Mucosa of descending colon (tissue), 3 donors: ENCODE data around the gene MPV17. TPM values are rescaled to one million over a fixed set of nuclear protein-coding genes. Genes with fewer than 3 reads are reported as not detected.

ENCODE experiments used
- ATAC-seq: fragments of 200-7000 bp; cut with Tn5 transposase; one replicate; pipeline ENCODE4 v1.9.1; 2020; ENCODE audit warnings: mild to moderate bottlenecking, moderate library complexity
- DNase-seq, 3 donors: peaks; one replicate each; pipeline ENCODE4 v3.0.0-alpha.2; 2020
- H3K36me3 ChIP-seq: fragments of 200-600 bp; one replicate; pipeline ENCODE4 v1.8.0; 2021; ENCODE audit warnings: low read depth, mild to moderate bottlenecking
- H3K4me1 ChIP-seq: fragments of 200-600 bp; one replicate; pipeline ENCODE4 v1.8.0; 2021; ENCODE audit warnings: low read depth, mild to moderate bottlenecking
- H3K4me3 ChIP-seq: fragments of 200-600 bp; one replicate; pipeline ENCODE4 v1.8.0; 2021; ENCODE audit warnings: mild to moderate bottlenecking
- H3K9me3 ChIP-seq: fragments of 200-600 bp; one replicate; pipeline ENCODE4 v1.8.0; 2021; ENCODE audit warnings: mild to moderate bottlenecking
- intact Hi-C, 2 donors: fragments of 100-400 bp; cut with DNase I in 1 of 2; cut with micrococcal nuclease in 1 of 2; formaldehyde crosslinking; loops; one replicate each; pipeline versions ENCODE4 v1.11.0 to v1.11.1; 2022; cut with DNase I, micrococcal nuclease
- total RNA-seq, 3 donors: library from RNA; stranded (reverse); fragmentation: NEBNext Ultra II Directional in 2 of 3; extraction: Animal tissue kit (Norgen Biotek cat#: 25700) in 2 of 3; gene quantifications; one replicate each; pipeline versions ENCODE4 v1.2.1 to v1.2.4, GENCODE V29; 2021 to 2023
- TF ChIP-seq, protein P1 (sequence below): fragments of 200-600 bp; IDR thresholded peaks from one replicate; pipeline ENCODE4 v1.8.0; 2022; ENCODE audit warnings: antibody characterized with exemption, mild to moderate bottlenecking
- donor health status: DM: no; HTN: no; CAD: no; lungs with moderate emphysema.
- donor health status: DM: no; HTN: no; CAD: no.
- donor health status: DM: no; HTN: yes; CAD: no.

MPV17 gene
- total RNA-seq, 3 donors from 2014 or later: 39.5 to 49.0 (median 41.9) TPM

- H3K9me3 ChIP-seq: no peaks in the 10 kb centered on the region
- ATAC-seq (no peak), DNase-seq (no peak)
- no peaks in the 10 kb centered on the region for H3K36me3 ChIP-seq
- H3K4me3 ChIP-seq: no peak overlapping the region
- TF ChIP-seq, protein P1, sequence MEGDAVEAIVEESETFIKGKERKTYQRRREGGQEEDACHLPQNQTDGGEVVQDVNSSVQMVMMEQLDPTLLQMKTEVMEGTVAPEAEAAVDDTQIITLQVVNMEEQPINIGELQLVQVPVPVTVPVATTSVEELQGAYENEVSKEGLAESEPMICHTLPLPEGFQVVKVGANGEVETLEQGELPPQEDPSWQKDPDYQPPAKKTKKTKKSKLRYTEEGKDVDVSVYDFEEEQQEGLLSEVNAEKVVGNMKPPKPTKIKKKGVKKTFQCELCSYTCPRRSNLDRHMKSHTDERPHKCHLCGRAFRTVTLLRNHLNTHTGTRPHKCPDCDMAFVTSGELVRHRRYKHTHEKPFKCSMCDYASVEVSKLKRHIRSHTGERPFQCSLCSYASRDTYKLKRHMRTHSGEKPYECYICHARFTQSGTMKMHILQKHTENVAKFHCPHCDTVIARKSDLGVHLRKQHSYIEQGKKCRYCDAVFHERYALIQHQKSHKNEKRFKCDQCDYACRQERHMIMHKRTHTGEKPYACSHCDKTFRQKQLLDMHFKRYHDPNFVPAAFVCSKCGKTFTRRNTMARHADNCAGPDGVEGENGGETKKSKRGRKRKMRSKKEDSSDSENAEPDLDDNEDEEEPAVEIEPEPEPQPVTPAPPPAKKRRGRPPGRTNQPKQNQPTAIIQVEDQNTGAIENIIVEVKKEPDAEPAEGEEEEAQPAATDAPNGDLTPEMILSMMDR: no peak
- intact Hi-C loops: no loop called here
- peaks cover 33% of the 10 kb centered on the region for H3K4me1 ChIP-seq
These were observed 61.5 kb downstream of the MPV17 start for GRCh38 chr2:27261241-27261925.

Other genes with a start within 250 kb of the MPV17 start
- gene EMILIN1, start 244.5 kb downstream of the MPV17 start, total RNA-seq: 100 to 1,000 TPM in 1 of 3 donors, 10 to 100 TPM in 2; 12.1 to 256 (median 42.3) TPM
- gene KHK, start 236.3 kb downstream of the MPV17 start, total RNA-seq: 10 to 100 TPM in 1 of 3 donors, 1 to 10 TPM in 2; 6.3 to 14.7 (median 8.1) TPM
- gene CGREF1, start 204.0 kb downstream of the MPV17 start, total RNA-seq: 1 to 10 TPM in 2 of 3 donors, under 1 TPM in 1; 0.41 to 1.9 (median 1.5) TPM
- gene ABHD1, start 199.3 kb downstream of the MPV17 start, total RNA-seq: under 1 TPM in 2 of 3 donors, not detected in 1; 0.19 to 0.22 TPM
- 10 to 100 TPM; 32.8 to 47.0 (median 45.0) TPM for gene PREB, start 188.5 kb downstream of the MPV17 start, total RNA-seq
- gene PRR30, start 183.7 kb downstream of the MPV17 start, total RNA-seq: not detected
- under 1 TPM in 2 of 3 donors, not detected in 1; 0.05 to 0.23 TPM for gene TCF23, start 174.1 kb downstream of the MPV17 start, total RNA-seq
- gene ATRAID, start 111.1 kb downstream of the MPV17 start, total RNA-seq: 10 to 100 TPM; 82.0 to 88.8 (median 85.2) TPM
- 10 to 100 TPM; 27.7 to 34.8 (median 30.0) TPM for gene SLC5A6, start 110.8 kb downstream of the MPV17 start, total RNA-seq
- 10 to 100 TPM; 22.7 to 29.8 (median 24.7) TPM for gene CAD, start 105.7 kb downstream of the MPV17 start, total RNA-seq
- gene SLC30A3, start 60.0 kb downstream of the MPV17 start, total RNA-seq: under 1 TPM in 1 of 3 donors, not detected in 2; 0.12 TPM
- gene DNAJC5G, start 47.7 kb downstream of the MPV17 start, total RNA-seq: under 1 TPM in 1 of 3 donors, not detected in 2; 0.47 TPM
- gene TRIM54, start 40.7 kb downstream of the MPV17 start, total RNA-seq: under 1 TPM in 1 of 3 donors, not detected in 2; 0.43 TPM
- gene UCN, start 14.7 kb downstream of the MPV17 start, total RNA-seq: 1 to 10 TPM in 1 of 3 donors, under 1 TPM in 2; 0.52 to 1.2 (median 0.92) TPM
- gene GTF3C2, start 33.7 kb upstream of the MPV17 start, total RNA-seq: 10 to 100 TPM; 53.7 to 83.5 (median 56.9) TPM
- 10 to 100 TPM; 31.4 to 59.9 (median 34.0) TPM for gene EIF2B4, start 47.2 kb upstream of the MPV17 start, total RNA-seq
- 10 to 100 TPM; 85.5 to 94.4 (median 91.0) TPM for gene SNX17, start 47.5 kb upstream of the MPV17 start, total RNA-seq
- 10 to 100 TPM; 22.6 to 32.0 (median 25.4) TPM for gene ZNF513, start 57.6 kb upstream of the MPV17 start, total RNA-seq
- gene PPM1G, start 86.5 kb upstream of the MPV17 start, total RNA-seq: 10 to 100 TPM; 53.4 to 64.1 (median 59.6) TPM
- 100 to 1,000 TPM in 1 of 3 donors, 10 to 100 TPM in 2; 68.4 to 104 (median 87.6) TPM for gene NRBP1, start 105.5 kb upstream of the MPV17 start, total RNA-seq
- gene KRTCAP3, start 119.3 kb upstream of the MPV17 start, total RNA-seq: 10 to 100 TPM; 43.9 to 93.4 (median 85.1) TPM
- gene IFT172, start 166.6 kb upstream of the MPV17 start, total RNA-seq: 10 to 100 TPM; 54.4 to 93.7 (median 62.4) TPM
- 1 to 10 TPM in 2 of 3 donors, under 1 TPM in 1; 0.64 to 3.1 (median 1.7) TPM for gene FNDC4, start 172.1 kb upstream of the MPV17 start, total RNA-seq
- under 1 TPM in 1 of 3 donors, not detected in 2; 0.29 TPM for gene GCKR, start 173.7 kb upstream of the MPV17 start, total RNA-seq